OCI-LY7 (cell line): ENCODE results near the gene COL23A1. TPM values are rescaled to one million over a fixed set of nuclear protein-coding genes. Genes with fewer than 3 reads are reported as not detected.

Source experiments
- BruUV-seq: library from RNA; stranded (reverse); fragments of 400-500 nt; replicated peaks from 2 replicates; lab custom pipeline; 2021; lab: Mats Ljungman, UMichigan
- CTCF ChIA-PET: fragments of 300-600 bp; sonication (Branson Sonifier 250); formaldehyde crosslinking; loops from one replicate; lab custom pipeline; 2022; ENCODE audit warnings: antibody characterized with exemption; ENCODE audit not compliant: unreplicated experiment; lab: Charles Lee
- POLR2A ChIA-PET: fragments of 300-600 bp; sonication (Branson Sonifier 250); formaldehyde crosslinking; loops from one replicate; lab custom pipeline; 2022; ENCODE audit warnings: antibody characterized with exemption; lab: Charles Lee
- DNase-seq: peaks from one replicate; pipeline ENCODE4 v3.0.0-alpha.2; 2015; ENCODE audit warnings: low spot score
- H2AFZ ChIP-seq: fragments of 200-600 bp; sonication (generic), shearing (Covaris generic); 2 replicates; pipeline ENCODE4 v1.6.1; 2014; ENCODE audit warnings: mild to moderate bottlenecking, antibody characterized with exemption, low read length, moderate library complexity
- H3K27ac ChIP-seq: fragments of 200-600 bp; sonication (generic); 2 replicates; pipeline ENCODE4 v1.5.1; 2014; ENCODE audit warnings: mixed run types, low read depth, mild to moderate bottlenecking, moderate library complexity, low read length, inconsistent platforms; ENCODE audit not compliant: poor library complexity, severe bottlenecking
- H3K36me3 ChIP-seq: fragments of 200-600 bp; sonication (generic); 2 replicates; pipeline ENCODE4 v1.6.1; 2014; ENCODE audit warnings: mild to moderate bottlenecking, antibody characterized with exemption, low read length, moderate library complexity, mixed read lengths; ENCODE audit not compliant: insufficient read depth
- H3K4me1 ChIP-seq: fragments of 200-600 bp; sonication (generic); 2 replicates; pipeline ENCODE4 v1.5.1; 2014; ENCODE audit warnings: mild to moderate bottlenecking, low read length; ENCODE audit not compliant: insufficient read depth, poor library complexity, severe bottlenecking
- H3K4me2 ChIP-seq: fragments of 200-600 bp; sonication (generic); 2 replicates; pipeline ENCODE4 v1.6.1; 2014; ENCODE audit warnings: mild to moderate bottlenecking, low read length
- H3K4me3 ChIP-seq: fragments of 200-600 bp; sonication (generic); 2 replicates; pipeline ENCODE4 v1.5.1; 2014; ENCODE audit warnings: mild to moderate bottlenecking, low read depth, low read length; ENCODE audit not compliant: poor library complexity, severe bottlenecking
- H3K79me2 ChIP-seq: fragments of 200-600 bp; sonication (generic); 2 replicates; pipeline ENCODE4 v1.6.1; 2016; ENCODE audit warnings: low read depth, mild to moderate bottlenecking, low read length, moderate library complexity, mixed read lengths; ENCODE audit not compliant: insufficient read depth
- H3K9me2 ChIP-seq: fragments of 200-600 bp; sonication (generic); 2 replicates; pipeline ENCODE4 v1.6.1; 2016; ENCODE audit warnings: mild to moderate bottlenecking, low read length, mixed read lengths; ENCODE audit not compliant: insufficient read depth
- H3K9me3 ChIP-seq: fragments of 200-600 bp; sonication (generic); 2 replicates; pipeline ENCODE4 v1.6.1; 2014; ENCODE audit warnings: mild to moderate bottlenecking, mixed run types, low read length, mixed read lengths
- H4K20me1 ChIP-seq: fragments of 200-600 bp; sonication (generic); 2 replicates; pipeline ENCODE4 v1.6.1; 2014; ENCODE audit warnings: mild to moderate bottlenecking, antibody characterized with exemption, low read length, moderate library complexity, mixed read lengths; ENCODE audit not compliant: insufficient read depth
- CTCF ChIP-seq: fragments of 200-600 bp; sonication (generic); conservative IDR thresholded peaks from 2 replicates; pipeline ENCODE4 v1.5.1; 2014; ENCODE audit warnings: mild to moderate bottlenecking, antibody characterized with exemption, low read length, moderate library complexity, mixed read lengths
- EZH2phosphoT487 ChIP-seq: fragments of 200-600 bp; sonication (generic); IDR thresholded peaks from 2 replicates; pipeline ENCODE4 v1.6.1; 2018; ENCODE audit warnings: low read depth, borderline replicate concordance, mild to moderate bottlenecking, mixed run types, antibody characterized with exemption, low read length, moderate library complexity, mixed read lengths
- intact Hi-C: fragments of 100-400 bp; cut with micrococcal nuclease; formaldehyde crosslinking; loops from one replicate; pipeline ENCODE4 v1.10.0; 2022; ENCODE audit not compliant: unreplicated experiment
- total RNA-seq, 2 experiments: library from RNA; depleted of rRNA in 1 of 2; stranded (reverse); fragments of >200 nt in 1 of 2; shearing (Covaris generic) in 1 of 2; gene quantifications; 2 replicates each; pipeline ENCODE4 v1.2.3, GENCODE V29; 2014 to 2022

The COL23A1 gene
- total RNA-seq, 2 experiments from 2014 or later, result 0.53 TPM; not detected in 1

- intact Hi-C loops, result no loop called here
- Histone ChIP-seq H3K4me3 (no peak overlapping the region), H3K4me2 (no peak overlapping the region), H2AFZ (no peak overlapping the region), H3K79me2 (no peaks in the 10 kb centered on the region), H3K9me3 (no peaks in the 10 kb centered on the region), H3K4me1 (no peaks in the 10 kb centered on the region), H3K9me2 (no peaks in the 10 kb centered on the region), H4K20me1 (no peaks in the 10 kb centered on the region), H3K36me3 (no peaks in the 10 kb centered on the region), H3K27ac (no peak overlapping the region)
- DNase-seq, result no peak
- POLR2A ChIA-PET, result interaction anchor here (0.5 kb wide), 1 partner anchor 231 kb away, joined by 3 read pairs; the partner anchor contains the start of gene PHYKPL
- CTCF ChIA-PET, result no interaction called here
- no TSS peak for BruUV-seq
- TF ChIP-seq EZH2phosphoT487 (no peak), CTCF (no peak)
Measured at GRCh38 chr5:178463321-178464155, 126.7 kb downstream of the COL23A1 start.

GRCh38 chr5:178462816-178463215 lies 127.4 kb downstream of the COL23A1 start:
- BruUV-seq, result no TSS peak
- no peaks in the 10 kb centered on the region for H3K79me2 ChIP-seq
- no peak for TF ChIP-seq EZH2phosphoT487
- TF ChIP-seq CTCF, result no peak
- no peak for DNase-seq
- no peaks in the 10 kb centered on the region for H3K4me1 ChIP-seq
- H3K36me3 ChIP-seq, result no peaks in the 10 kb centered on the region
- intact Hi-C loops, result no loop called here
- ChIA-PET CTCF (no interaction called here), POLR2A (interaction anchor here (0.5 to 1.5 kb wide), 2 partner anchors 10 to 230 kb away, joined by 3 read pairs; partner anchors contain the start of gene PHYKPL)
- no peaks in the 10 kb centered on the region for H3K9me2 ChIP-seq
- no peaks in the 10 kb centered on the region for H3K9me3 ChIP-seq
- H4K20me1 ChIP-seq, result no peaks in the 10 kb centered on the region
- no peak overlapping the region for H3K4me3 ChIP-seq
- H3K4me2 ChIP-seq, result no peak overlapping the region
- no peak overlapping the region for H3K27ac ChIP-seq
- no peak overlapping the region for H2AFZ ChIP-seq

GRCh38 chr5:178462076-178462475 lies 128.1 kb downstream of the COL23A1 start:
- ChIA-PET POLR2A (interaction anchor here (0.5 to 1.5 kb wide), 2 partner anchors 10 to 740 kb away, joined by 3 read pairs; no protein-coding TSS in a partner anchor), CTCF (no interaction called here)
- no peak overlapping the region for H3K4me3 ChIP-seq
- H3K9me2 ChIP-seq, result no peaks in the 10 kb centered on the region
- DNase-seq, result no peak
- H3K4me2 ChIP-seq, result no peak overlapping the region
- no peaks in the 10 kb centered on the region for H3K4me1 ChIP-seq
- no peak overlapping the region for H2AFZ ChIP-seq
- intact Hi-C loops, result no loop called here
- TF ChIP-seq CTCF (no peak), EZH2phosphoT487 (no peak)
- no peak overlapping the region for H3K27ac ChIP-seq
- H3K79me2 ChIP-seq, result no peaks in the 10 kb centered on the region
- H4K20me1 ChIP-seq, result no peaks in the 10 kb centered on the region
- no peaks in the 10 kb centered on the region for H3K36me3 ChIP-seq
- no TSS peak for BruUV-seq
- H3K9me3 ChIP-seq, result no peaks in the 10 kb centered on the region
